Activated T-helper 1 cell treated with anti-CD3 and anti-CD28 coated beads, Interleukin-12 subunit alpha, Interleukin-12 subunit beta, Interleukin-2, Interleukin-4 antibody, amounts not matched to agents 30 ng/mL and 10 ng/mL and 1 ng/mL, durations not matched to agents 14 hours and 24 hours and 36 hours (primary cell): ENCODE measurements around the gene MIDN. TPM values are rescaled to one million over a fixed set of nuclear protein-coding genes. Genes with fewer than 3 reads are reported as not detected.
"Not testable (repeated sequence)": the region's sequence is repeated elsewhere in the genome, so short reads cannot be mapped to it uniquely, and the experiment has no call there.

Experiments
- DNase-seq: peaks from one replicate; pipeline ENCODE4 v3.0.0; 2021; ENCODE audit warnings: low spot score
- H3K27ac Mint-ChIP-seq: one replicate; pipeline ENCODE4 v1.8.0; 2021; ENCODE audit warnings: mild to moderate bottlenecking, mixed read lengths
- H3K27me3 Mint-ChIP-seq: one replicate; pipeline ENCODE4 v1.8.0; 2022; ENCODE audit warnings: mild to moderate bottlenecking, moderate library complexity, mixed read lengths; ENCODE audit not compliant: insufficient read depth
- H3K36me3 Mint-ChIP-seq: one replicate; pipeline ENCODE4 v1.8.0; 2021; ENCODE audit warnings: low read depth, mixed read lengths
- H3K4me1 Mint-ChIP-seq: one replicate; pipeline ENCODE4 v1.8.0; 2021; ENCODE audit warnings: low read depth, mixed read lengths
- H3K4me3 Mint-ChIP-seq: one replicate; pipeline ENCODE4 v1.8.0; 2021; ENCODE audit warnings: mild to moderate bottlenecking, moderate library complexity, mixed read lengths
- H3K9me3 Mint-ChIP-seq: one replicate; pipeline ENCODE4 v1.8.0; 2021; ENCODE audit warnings: mixed read lengths
- intact Hi-C: fragments of 100-400 bp; cut with micrococcal nuclease; formaldehyde crosslinking; loops from one replicate; pipeline ENCODE4 v1.15.1; 2024
- total RNA-seq: library from RNA; stranded (reverse); gene quantifications from 2 replicates; pipeline ENCODE4 v1.2.3, GENCODE V29; 2022

Gene MIDN
- total RNA-seq, 1 donor from 2014 or later: 87.6 TPM

DNA sequence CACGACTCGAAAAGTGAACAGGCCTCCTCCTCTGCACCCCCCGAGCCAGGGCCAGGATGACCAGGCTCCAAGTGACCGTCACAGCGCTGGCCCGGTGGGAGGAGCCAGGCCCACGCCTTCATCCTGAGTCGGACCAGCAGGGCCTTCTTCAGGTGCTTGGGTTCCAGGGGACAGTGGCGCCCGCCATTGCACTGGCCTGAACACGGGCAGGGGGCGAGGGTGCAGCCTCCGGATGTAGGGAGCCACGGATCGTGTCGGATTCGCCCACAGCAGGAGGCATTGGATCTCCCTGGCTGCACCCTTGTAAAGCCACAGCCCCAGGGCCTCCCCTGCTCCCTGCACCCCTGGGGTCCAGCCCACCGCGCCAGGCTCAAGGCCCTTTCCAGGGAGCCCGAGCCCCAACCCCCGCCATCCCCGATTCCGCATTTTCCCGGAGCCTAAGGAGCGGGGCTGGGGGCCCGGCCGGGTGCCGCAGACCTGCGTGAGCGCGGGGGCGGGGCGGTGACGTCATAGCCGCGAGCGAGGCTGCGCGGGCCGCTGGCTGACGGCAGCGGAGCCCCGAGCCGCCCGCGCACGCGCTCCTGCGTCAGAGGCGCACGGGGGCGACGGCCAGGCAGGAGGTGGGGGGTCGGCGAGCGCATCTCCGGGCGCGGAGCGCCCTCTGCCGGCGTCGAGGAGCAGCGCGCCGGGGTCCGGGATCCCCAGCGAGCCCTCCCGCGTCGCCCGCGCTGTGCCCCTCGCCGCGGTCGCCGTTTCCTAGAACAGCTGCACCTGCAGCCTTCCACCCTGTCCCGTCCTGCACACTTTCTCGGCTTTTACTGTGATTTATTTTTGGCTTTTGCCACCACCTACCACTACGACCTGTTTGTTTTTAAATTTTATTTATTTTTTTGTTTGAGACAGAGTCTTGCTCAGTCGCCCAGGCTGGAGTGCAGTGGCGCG, 8.3 kb upstream of the MIDN start:
- intact Hi-C loops: loop anchor here (1.0 to 10.0 kb wide), 5 partner anchors 48 to 555 kb away; partner anchors contain the start of genes GPX4, RNU6-2 and TMEM259
- H3K4me3 Mint-ChIP-seq: peak overlapping the region; percentile 57
- no peak overlapping the region for H3K27ac Mint-ChIP-seq
- H3K27me3 Mint-ChIP-seq: peaks cover 19% of the 10 kb centered on the region
- no peaks in the 10 kb centered on the region for H3K36me3 Mint-ChIP-seq
- H3K9me3 Mint-ChIP-seq: no peaks in the 10 kb centered on the region
- H3K4me1 Mint-ChIP-seq: peaks cover 27% of the 10 kb centered on the region
- peak; percentile 89 for DNase-seq

DNA sequence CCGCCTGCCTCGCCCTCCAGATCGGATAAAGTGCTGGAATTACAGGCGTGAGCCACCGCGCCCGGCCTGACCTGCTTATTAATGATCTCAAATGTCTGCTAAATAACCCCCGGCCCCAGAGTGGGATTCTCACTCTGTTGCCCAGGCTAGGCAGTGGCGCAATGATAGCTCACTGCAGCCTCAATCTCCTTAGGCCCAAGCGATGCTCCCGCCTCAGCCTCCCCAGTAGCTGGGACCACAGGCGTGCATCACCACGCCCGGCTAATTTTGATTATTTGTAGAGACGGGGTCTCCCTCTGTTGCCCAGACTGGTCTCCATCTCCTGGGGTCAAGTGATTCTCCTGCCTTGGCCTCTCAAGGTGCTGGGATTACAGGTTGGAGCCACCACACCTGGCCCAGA, 7.5 kb upstream of the MIDN start:
- Mint-ChIP-seq H3K27me3 (peaks cover 18% of the 10 kb centered on the region), H3K9me3 (no peaks in the 10 kb centered on the region), H3K4me3 (peak overlapping the region; percentile 78), H3K27ac (peak overlapping the region; percentile 18), H3K4me1 (peaks cover 27% of the 10 kb centered on the region), H3K36me3 (no peaks in the 10 kb centered on the region)
- intact Hi-C loops: loop anchor here (1.0 to 10.0 kb wide), 8 partner anchors 8 to 556 kb away; partner anchors contain the start of genes GPX4, RNU6-2, STK11 and TMEM259
- DNase-seq: no peak

DNA sequence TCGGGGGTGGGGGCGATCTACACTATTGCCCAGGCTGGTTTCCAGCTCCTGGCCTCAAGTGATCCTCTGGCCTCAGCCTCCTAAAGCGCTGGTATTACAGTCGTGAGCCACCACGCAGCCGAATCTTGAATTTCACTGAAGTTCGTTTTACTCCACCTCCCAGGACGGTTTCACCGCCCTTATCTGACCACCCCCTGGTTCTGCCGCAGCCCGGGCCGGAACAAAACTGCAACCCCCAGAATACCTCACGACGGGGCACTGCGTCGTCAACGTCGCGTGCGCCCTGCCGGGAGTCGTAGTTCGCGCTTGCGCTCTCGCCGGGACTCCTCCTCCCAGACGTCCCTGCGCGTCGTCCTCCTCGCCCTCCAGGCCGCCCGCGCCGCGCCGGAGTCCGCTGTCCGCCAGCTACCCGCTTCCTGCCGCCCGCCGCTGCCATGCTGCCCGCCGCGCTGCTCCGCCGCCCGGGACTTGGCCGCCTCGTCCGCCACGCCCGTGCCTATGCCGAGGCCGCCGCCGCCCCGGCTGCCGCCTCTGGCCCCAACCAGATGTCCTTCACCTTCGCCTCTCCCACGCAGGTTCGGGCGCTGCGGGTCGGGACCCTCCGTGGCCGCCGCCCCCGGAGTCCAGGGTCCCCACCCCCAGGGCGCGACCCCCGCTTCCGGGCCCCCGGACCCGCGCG, 6.8 kb upstream of the MIDN start, which contains the start of gene ATP5F1D:
ATP5F1D (plus strand) TSS at position 335 of the 679 bp plus-strand sequence; CDS start at position 435, 100 bp downstream.
- DNase-seq: peak; percentile 91
- H3K4me1 Mint-ChIP-seq: peaks cover 27% of the 10 kb centered on the region
- peak within 1 kb of the TSS; percentile 84 for H3K27ac Mint-ChIP-seq
- no peaks in the 10 kb centered on the region for H3K9me3 Mint-ChIP-seq
- H3K36me3 Mint-ChIP-seq: no peaks in the 10 kb centered on the region
- peaks cover 16% of the 10 kb centered on the region for H3K27me3 Mint-ChIP-seq
- intact Hi-C loops: loop anchor here (1.0 to 10.0 kb wide), 7 partner anchors 8 to 557 kb away; partner anchors contain the start of genes GPX4 and STK11
- peak within 1 kb of the TSS; percentile 91 for H3K4me3 Mint-ChIP-seq

DNA sequence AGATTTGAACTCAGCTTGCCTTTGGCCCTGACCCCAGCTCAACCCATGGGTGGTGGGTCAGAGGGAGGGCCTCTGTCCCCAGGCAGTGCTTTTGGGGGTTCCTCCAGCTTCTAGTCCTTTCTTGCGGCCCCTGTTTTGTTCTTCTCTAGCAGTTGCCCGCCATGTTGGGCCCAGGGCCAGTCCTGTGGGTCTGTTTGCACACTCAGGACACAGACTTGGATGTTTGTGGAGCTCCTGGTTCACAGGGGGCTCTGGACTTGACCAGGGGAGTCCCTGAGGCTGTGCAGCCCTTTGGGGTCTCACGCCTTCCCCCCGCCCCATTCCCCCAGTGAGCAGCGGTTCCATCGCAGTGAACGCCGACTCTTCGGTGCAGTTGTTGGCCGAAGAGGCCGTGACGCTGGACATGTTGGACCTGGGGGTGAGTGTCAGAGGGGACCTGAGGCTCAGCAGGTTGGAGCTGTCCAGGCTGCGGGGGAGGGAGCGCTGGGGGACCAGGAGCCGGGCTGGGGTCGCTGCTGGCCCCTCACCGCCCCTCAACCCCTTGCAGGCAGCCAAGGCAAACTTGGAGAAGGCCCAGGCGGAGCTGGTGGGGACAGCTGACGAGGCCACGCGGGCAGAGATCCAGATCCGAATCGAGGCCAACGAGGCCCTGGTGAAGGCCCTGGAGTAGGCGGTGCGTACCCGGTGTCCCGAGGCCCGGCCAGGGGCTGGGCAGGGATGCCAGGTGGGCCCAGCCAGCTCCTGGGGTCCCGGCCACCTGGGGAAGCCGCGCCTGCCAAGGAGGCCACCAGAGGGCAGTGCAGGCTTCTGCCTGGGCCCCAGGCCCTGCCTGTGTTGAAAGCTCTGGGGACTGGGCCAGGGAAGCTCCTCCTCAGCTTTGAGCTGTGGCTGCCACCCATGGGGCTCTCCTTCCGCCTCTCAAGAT, 4.4 kb upstream of the MIDN start:
- peaks cover 19% of the 10 kb centered on the region for H3K4me1 Mint-ChIP-seq
- H3K27ac Mint-ChIP-seq: no peak overlapping the region
- peaks cover 8% of the 10 kb centered on the region for H3K27me3 Mint-ChIP-seq
- DNase-seq: peak; percentile 78
- H3K9me3 Mint-ChIP-seq: no peaks in the 10 kb centered on the region
- no peaks in the 10 kb centered on the region for H3K36me3 Mint-ChIP-seq
- intact Hi-C loops: loop anchor here (1.0 to 10.0 kb wide), 4 partner anchors 22 to 559 kb away; no protein-coding TSS in a partner anchor
- peak overlapping the region; percentile 74 for H3K4me3 Mint-ChIP-seq

DNA sequence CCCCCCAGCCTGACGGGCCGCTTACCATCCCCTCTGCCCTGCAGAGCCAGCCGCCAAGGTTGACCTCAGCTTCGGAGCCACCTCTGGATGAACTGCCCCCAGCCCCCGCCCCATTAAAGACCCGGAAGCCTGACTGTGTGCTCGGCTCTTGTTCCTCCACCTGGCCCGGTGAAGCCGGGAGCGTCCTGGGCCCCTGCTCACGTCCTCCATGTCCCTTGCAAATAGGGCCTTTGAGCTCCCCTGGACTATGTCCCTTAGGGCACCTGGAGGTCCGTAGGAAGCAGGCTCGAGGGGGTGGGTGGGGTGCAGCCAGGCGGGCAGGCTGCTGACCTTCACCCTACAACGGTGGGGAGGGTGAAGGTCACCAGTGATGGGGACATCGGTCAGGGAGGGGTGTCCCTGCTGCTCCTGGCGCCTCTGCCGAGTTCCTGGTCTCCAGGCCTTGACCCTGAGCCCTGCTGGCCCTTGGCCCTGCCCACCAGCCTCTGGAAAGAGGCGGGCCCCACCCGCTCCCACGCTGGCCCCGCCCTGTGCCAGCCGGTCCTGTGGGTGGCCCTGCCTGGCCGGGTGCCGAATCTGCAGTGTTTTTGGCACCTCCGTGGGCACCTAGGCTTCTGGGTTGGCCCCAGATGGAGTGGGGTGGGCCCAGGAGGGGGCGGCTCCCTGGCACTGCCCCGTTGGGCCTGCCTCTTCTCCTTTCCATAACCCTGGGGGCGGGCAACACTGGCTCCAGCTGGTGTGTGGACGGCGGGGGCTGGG, 3.5 kb upstream of the MIDN start:
- H3K27ac Mint-ChIP-seq: no peak overlapping the region
- peak overlapping the region; percentile 74 for H3K4me3 Mint-ChIP-seq
- intact Hi-C loops: loop anchor here (1.0 to 10.0 kb wide), 4 partner anchors 21 to 560 kb away; no protein-coding TSS in a partner anchor
- H3K36me3 Mint-ChIP-seq: peaks cover 2% of the 10 kb centered on the region
- H3K4me1 Mint-ChIP-seq: peaks cover 15% of the 10 kb centered on the region
- H3K9me3 Mint-ChIP-seq: no peaks in the 10 kb centered on the region
- no peak for DNase-seq
- peaks cover 3% of the 10 kb centered on the region for H3K27me3 Mint-ChIP-seq

DNA sequence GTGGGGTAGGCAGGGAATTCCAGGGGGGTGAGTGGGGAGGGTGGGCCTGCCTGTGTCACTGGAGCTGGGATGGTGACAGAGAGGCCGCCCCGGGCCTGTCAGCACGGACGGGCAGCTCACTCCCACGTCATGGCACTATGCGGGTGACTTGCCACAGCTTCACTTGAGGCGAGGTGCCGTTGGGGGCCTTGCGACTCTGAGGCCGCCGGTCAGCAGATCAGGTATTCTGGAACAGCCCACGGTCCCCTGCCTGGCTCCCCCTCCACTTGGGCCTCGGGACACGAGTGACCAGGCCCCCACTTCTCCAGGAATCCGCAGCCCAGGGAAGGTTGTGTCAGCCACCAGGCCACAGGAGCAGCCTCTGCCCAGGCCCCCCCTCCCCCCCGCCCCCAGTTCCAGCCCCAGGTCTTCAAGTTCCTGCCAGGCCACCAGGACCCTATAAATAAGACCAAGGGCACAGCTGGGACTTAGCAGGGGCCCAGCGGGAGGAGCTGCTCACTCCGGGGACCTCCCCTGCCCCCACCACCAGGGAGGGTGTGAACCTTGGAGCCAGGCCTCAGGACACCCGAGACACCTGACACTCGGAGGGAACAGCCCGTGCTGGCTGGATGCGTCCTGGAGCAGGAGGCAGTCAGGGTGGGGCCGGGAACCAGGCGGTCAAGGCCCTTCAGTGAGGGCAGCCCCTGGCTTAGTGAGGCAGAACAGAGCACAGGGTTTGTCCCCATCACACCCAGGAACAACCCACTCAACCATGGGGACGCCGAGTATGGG, 2.7 kb upstream of the MIDN start:
- Mint-ChIP-seq H3K27me3 (peaks cover 3% of the 10 kb centered on the region), H3K4me3 (no peak overlapping the region), H3K36me3 (peaks cover 2% of the 10 kb centered on the region), H3K9me3 (no peaks in the 10 kb centered on the region), H3K27ac (no peak overlapping the region), H3K4me1 (peaks cover 15% of the 10 kb centered on the region)
- DNase-seq: no peak
- intact Hi-C loops: loop anchor here (10.0 kb wide), 1 partner anchor 561 kb away; no protein-coding TSS in a partner anchor

DNA sequence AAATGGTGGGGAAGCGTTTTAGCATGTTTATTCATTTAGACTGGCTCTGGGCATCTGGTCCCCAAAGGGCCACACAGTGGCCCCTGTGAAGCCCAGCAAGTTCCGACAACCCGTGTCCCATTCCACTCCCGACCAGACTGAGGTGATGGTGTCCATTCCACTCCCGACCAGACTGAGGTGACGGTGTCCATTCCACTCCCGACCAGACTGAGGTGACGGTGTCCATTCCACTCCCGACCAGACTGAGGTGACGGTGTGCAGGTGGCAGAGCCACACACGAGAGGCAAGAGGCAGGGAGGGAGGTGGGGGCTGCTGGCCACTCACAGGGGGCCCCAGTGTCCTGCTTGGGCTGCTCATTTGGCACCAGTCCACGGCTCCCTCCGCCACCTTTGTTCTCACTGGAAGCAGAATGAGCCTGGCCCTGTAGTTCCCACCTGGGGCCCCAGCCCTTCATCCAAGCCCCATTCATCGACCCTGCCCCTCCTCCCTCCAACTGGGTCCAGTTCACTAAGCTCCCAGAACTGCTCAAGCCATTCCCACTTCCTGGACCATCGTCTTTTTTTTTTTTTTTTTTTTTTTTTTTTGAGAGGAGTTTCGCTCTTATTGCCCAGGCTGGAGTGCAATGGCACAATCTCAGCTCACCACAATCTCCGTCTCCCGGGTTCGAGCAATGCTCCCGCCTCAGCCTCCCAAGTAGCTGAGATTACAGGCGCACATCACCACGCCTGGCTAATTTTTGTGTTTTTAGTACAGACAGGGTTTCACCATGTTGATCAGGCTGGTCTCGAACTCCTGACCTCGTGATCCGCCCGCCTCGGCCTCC, 1.9 kb upstream of the MIDN start:
- H3K36me3 Mint-ChIP-seq, H3K27ac Mint-ChIP-seq, H3K9me3 Mint-ChIP-seq, H3K4me3 Mint-ChIP-seq, H3K27me3 Mint-ChIP-seq, DNase-seq, H3K4me1 Mint-ChIP-seq: not testable (repeated sequence)
- intact Hi-C loops: loop anchor here (10.0 kb wide), 1 partner anchor 562 kb away; no protein-coding TSS in a partner anchor

DNA sequence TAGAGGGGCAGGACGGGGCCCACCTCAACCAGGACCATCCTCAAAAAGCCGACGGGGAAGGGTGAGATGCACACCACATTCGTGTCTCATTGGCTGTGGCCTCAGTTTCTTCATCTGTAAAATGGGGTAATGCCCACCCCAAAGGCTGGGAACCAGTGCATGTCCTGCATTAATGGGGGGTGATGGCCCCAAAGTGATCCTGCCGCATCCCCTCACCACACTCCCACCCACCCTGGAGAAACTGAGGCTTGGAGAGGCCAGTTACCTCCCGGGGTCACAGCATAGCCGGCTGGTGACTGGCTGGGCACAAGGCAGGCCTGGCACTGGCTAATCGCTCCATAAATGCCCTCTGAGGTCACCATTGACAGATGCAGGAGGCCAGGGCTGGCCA, 640 bp upstream of the MIDN start:
- intact Hi-C loops: loop anchor here (2.0 to 10.0 kb wide), 2 partner anchors 323 to 563 kb away; no protein-coding TSS in a partner anchor
- DNase-seq: no peak
- H3K9me3 Mint-ChIP-seq: no peaks in the 10 kb centered on the region
- H3K4me1 Mint-ChIP-seq: peaks cover 4% of the 10 kb centered on the region
- no peak overlapping the region for H3K4me3 Mint-ChIP-seq
- H3K27me3 Mint-ChIP-seq: no peaks in the 10 kb centered on the region
- peak overlapping the region; percentile 29 for H3K27ac Mint-ChIP-seq
- peaks cover 12% of the 10 kb centered on the region for H3K36me3 Mint-ChIP-seq

DNA sequence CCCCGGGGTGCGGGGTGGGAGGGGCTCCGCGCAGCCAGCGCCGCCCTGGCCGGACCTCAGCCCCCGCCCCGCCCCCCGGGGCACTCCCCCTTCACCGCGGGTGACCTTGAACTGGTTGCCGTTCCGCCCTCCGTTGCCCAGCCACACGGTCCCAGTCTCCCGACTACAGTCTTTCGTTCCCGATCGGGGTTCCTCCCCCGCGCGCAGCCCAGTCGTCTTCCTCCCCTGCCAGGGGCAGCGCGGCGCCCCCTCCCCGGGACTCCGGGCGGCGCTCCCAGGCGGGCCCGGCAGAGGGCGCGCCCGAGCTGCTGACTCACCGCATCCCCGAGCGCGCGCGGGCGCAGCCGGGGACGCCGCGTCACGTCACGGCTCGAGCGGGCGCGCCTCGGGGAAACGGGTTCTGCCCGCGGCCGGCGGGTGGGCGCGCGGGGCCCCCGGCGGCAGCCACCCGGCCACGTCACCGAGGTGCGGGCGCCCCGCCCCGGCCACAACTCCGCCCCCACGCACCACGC, 459 bp downstream of the MIDN start:
- no peaks in the 10 kb centered on the region for H3K27me3 Mint-ChIP-seq
- DNase-seq: peak; percentile 82
- H3K27ac Mint-ChIP-seq: peak overlapping the region; percentile 86
- H3K4me1 Mint-ChIP-seq: peaks cover 5% of the 10 kb centered on the region
- intact Hi-C loops: loop anchor here (1.0 to 10.0 kb wide), 7 partner anchors 8 to 614 kb away; partner anchors contain the start of genes ATP5F1D, CIRBP, KLF16 and STK11
- H3K36me3 Mint-ChIP-seq: peaks cover 17% of the 10 kb centered on the region
- H3K4me3 Mint-ChIP-seq: peak overlapping the region; percentile 80
- no peaks in the 10 kb centered on the region for H3K9me3 Mint-ChIP-seq
